Motor neuron (in vitro differentiated cells): ENCODE measurements around the gene LRRC7. TPM values are rescaled to one million over a fixed set of nuclear protein-coding genes. Genes with fewer than 3 reads are reported as not detected.

Experiments
- ATAC-seq, 8 experiments: fragments of 200-7000 bp; cut with Tn5 transposase; replicated peaks in 6 of 8; 2 replicates each; pipeline ENCODE4 v1.8.0; 2021; ENCODE audit warnings: mild to moderate bottlenecking in 8 of 8, moderate library complexity in 8 of 8
- H3K27ac ChIP-seq, 2 donors: fragments of 250-450 bp; sonication (Bioruptor Pico); 2 replicates each; pipeline ENCODE4 v1.9.0; 2021; ENCODE audit warnings: antibody characterized with exemption in 2 of 2, mild to moderate bottlenecking in 2 of 2, moderate library complexity in 1 of 2
- H3K4me1 ChIP-seq, 2 donors: fragments of 250-450 bp; sonication (Bioruptor Pico); replicated peaks in 1 of 2; 2 replicates each; pipeline ENCODE4 v1.6.1; 2021; ENCODE audit warnings: antibody characterized with exemption in 2 of 2, mild to moderate bottlenecking in 2 of 2, moderate library complexity in 1 of 2
- H3K4me3 ChIP-seq, 5 donors: fragments of 250-450 bp; sonication (Bioruptor Pico); 2 replicates each; pipeline ENCODE4 v1.9.0; 2021; ENCODE audit warnings: antibody characterized with exemption in 5 of 5, mild to moderate bottlenecking in 5 of 5, moderate library complexity in 4 of 5
- WGBS, 10 experiments: fragments of 450-650 bp; shearing (Covaris generic); methylation state at CpG; one replicate each; pipeline ENCODE4 v1.0.0; 2022; 5-methylcytosine and 5-hydroxymethylcytosine counted together
- in situ Hi-C, 9 experiments: fragments of 400-800 bp; cut with MboI; loops; one replicate each; pipeline ENCODE4 v1.15.0; 2021; ENCODE audit warnings: low sequenced_read_pairs in 9 of 9, low pct_unique_long_range_greater_than_20kb in 2 of 9; ENCODE audit not compliant: unreplicated experiment in 9 of 9
- total RNA-seq, 8 experiments: library from RNA; unstranded; fragments of 300-600 nt; gene quantifications; 2 replicates each; pipeline versions ENCODE4 v1.2.3 to v1.2.4, GENCODE V29; 2022

The LRRC7 gene
- total RNA-seq, 8 experiments from 2014 or later: 0.51 to 41.6 (median 20.2) TPM

DNA sequence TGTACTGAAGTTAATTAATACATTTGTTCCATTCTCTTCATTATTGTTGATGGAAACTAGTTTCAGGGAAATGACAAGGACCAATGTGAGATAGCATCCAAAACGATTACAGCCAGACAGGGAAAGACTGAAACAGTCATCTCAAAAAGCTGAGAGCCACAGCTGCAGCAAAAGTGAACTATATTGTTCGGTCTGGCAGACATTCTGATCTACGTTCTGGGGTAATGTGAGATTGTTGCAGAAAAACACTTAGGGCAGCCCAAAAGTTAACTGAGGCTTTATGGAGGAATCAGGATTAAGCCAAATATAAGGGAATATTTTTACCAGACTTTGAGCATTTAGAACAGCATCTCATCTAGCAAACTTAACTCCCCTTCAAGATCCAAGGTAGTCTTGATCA is 524.8 kb downstream of the LRRC7 start:
- H3K4me1 ChIP-seq: peaks cover 3 to 14% of the 10 kb centered on the region in 2 donors
- WGBS, 10 experiments: 45 to 89% (median 72%) methylated on average over 2 to 3 of the region's 3 CpGs; no CpG with 5 or more reads in 1 of the 10 experiments
- in situ Hi-C loops: no loop called here
- H3K27ac ChIP-seq: no peak overlapping the region
- H3K4me3 ChIP-seq: no peak overlapping the region
- ATAC-seq: no peak

DNA sequence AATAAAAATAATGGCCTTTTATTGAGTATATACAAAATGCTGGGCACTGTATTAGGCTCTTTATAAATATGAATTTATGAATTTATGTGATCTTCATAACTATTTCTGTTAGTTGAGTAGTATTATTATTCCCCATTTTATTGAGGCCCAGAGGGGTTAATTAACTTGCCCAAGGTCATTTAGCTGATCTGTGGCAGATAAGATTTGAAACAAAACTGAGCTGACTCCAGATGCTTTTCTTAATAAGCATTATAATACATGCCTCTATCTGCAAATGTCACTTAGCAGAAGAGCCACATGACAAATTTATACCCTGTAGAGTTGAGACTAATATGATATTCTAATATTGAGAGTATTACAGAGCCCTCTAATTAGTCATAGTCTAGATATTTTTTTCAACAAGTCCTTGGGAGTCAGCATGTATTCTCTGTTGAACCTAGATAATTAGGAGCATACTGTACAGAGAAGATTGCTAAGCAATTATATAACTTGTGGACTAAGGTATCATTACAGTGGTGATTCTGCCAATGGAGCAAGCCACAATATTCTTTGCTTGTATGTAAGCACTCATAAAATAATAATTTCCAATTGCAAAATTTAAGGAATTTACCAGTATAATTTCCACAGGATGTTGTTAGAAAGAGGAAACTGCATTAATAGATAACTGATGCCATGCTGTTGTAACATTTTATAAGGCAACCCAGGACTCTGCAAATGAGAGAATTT is 525.7 kb downstream of the LRRC7 start:
- H3K27ac ChIP-seq: no peak overlapping the region
- H3K4me3 ChIP-seq: no peak overlapping the region
- in situ Hi-C loops: no loop called here
- peak in 1 of 8 experiments; percentile 31 for ATAC-seq
- peaks cover 3 to 14% of the 10 kb centered on the region in 2 donors for H3K4me1 ChIP-seq

DNA sequence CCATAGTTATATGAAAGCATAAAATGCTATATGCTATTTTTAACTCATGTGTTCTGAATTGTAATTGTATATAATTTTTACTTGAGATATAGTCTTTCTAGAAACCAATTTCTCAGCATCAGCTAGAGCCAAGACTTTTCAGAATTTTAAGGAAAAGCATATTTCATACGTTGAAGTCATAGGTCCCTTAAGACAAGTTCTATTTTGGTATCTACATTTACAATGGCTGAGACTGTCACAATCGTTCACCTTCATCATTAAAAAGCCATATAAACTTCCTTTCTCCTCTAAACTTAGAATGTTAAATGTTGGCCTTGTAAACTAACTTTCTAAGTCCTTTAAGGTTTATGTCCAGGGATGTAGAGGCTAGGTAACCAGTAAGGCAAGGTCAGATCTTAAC is 533.5 kb downstream of the LRRC7 start:
- 0 to 92% (median 70%) methylated on average over 2 of the region's 2 CpGs; no CpG with 5 or more reads in 3 of the 10 experiments for WGBS, 10 experiments
- no peaks in the 10 kb centered on the region for H3K4me1 ChIP-seq
- H3K4me3 ChIP-seq: no peak overlapping the region
- no peak for ATAC-seq
- H3K27ac ChIP-seq: no peak overlapping the region
- in situ Hi-C loops: loop anchor here in 1 of 9 experiments (25.0 kb wide), 1 partner anchor 1639 kb away; no protein-coding TSS in a partner anchor

DNA sequence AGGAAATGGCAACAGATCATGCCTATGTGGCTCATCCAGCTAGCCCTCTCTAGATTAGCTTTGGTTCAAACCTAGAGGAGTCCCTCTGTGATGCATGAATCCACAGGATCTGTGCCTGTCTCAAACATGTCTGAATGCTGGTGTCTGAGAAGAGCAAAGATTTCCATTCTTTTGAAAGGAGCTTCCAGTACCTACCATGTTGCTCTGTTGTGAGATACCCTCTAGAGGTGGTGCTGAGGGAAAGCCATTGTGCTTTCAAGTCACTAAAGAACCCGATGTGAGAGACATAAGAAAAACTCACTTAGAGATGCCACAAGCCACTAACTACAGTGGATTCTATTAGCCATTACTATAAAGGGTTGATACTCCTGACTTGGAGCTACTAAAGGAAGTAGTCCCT is 534.1 kb downstream of the LRRC7 start:
- in situ Hi-C loops: loop anchor here in 1 of 9 experiments (25.0 kb wide), 1 partner anchor 1639 kb away; no protein-coding TSS in a partner anchor
- Histone ChIP-seq H3K4me3 (no peak overlapping the region), H3K27ac (no peak overlapping the region), H3K4me1 (no peaks in the 10 kb centered on the region)
- ATAC-seq: no peak
- 56 to 100% (median 88%) methylated on average over 1 of the region's 1 CpG; no CpG with 5 or more reads in 6 of the 10 experiments for WGBS, 10 experiments

DNA sequence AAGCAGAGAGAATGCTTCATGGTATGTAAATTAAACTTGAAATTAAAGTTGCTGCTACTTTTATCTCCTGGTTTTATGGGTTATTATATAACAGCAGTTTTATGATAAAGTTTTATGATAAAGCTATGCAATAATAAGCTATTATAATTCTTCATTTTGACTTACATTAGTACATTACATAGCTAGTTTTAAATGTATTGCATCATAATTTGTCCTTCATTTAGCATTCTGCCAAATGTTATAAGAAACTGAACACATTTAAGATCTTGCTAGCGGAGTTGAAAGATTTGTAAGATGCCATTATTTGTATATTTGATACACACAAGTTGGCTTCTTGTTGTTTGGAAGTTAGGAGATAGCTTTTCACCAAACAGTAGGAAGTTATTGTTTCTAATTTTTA is 536.0 kb downstream of the LRRC7 start:
- H3K4me1 ChIP-seq: no peaks in the 10 kb centered on the region
- H3K27ac ChIP-seq: no peak overlapping the region
- 50 to 100% (median 91%) methylated on average over 1 of the region's 1 CpG; no CpG with 5 or more reads in 2 of the 10 experiments for WGBS, 10 experiments
- no peak overlapping the region for H3K4me3 ChIP-seq
- ATAC-seq: no peak
- in situ Hi-C loops: loop anchor here in 1 of 9 experiments (25.0 kb wide), 1 partner anchor 1641 kb away; no protein-coding TSS in a partner anchor

DNA sequence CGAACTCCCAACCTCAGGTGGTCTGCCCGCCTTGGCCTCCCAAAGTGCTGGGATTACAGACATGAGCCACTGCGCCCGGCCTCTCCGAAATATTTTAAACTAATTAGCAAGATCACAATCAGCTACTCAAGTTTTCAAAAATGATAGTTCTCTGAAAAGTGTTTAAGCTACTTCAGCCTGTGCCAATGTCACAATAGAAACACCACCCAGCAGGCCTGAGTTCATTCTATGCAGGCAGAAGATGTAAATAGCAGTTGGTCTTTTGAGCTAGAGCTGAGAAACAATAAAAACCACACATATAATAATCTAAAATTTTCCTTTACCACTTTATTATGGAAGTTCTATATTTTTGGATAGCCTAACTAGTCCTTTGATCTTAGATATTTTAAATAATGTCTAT is 541.5 kb downstream of the LRRC7 start:
- no peak for ATAC-seq
- WGBS, 10 experiments: 88 to 100% (median 94%) methylated on average over 2 to 5 of the region's 5 CpGs; no CpG with 5 or more reads in 5 of the 10 experiments
- Histone ChIP-seq H3K27ac (no peak overlapping the region), H3K4me3 (no peak overlapping the region), H3K4me1 (no peaks in the 10 kb centered on the region)
- in situ Hi-C loops: loop anchor here in 1 of 9 experiments (25.0 kb wide), 1 partner anchor 1647 kb away; no protein-coding TSS in a partner anchor

DNA sequence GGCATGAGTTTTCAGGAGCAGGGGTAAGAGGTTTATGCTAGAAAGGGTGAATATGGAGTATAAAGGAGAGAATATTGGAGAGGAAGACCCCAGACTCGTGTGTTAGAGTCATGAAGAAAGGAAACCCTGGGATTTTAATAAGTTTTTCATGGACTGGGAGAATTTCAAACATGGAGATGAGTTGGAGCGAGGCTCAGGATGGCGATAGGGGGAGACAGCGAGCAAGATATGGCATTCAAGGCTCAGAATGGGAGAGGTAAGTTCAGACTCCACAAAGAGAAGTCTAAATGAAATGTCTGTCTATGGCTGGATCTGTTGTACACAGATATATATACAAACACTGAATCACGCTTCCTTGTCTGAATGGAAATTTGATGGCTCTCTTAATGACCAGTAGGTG is 545.1 kb downstream of the LRRC7 start:
- Histone ChIP-seq H3K4me1 (peaks cover 0 to 7% of the 10 kb centered on the region in 2 donors), H3K27ac (no peak overlapping the region), H3K4me3 (no peak overlapping the region)
- ATAC-seq: no peak
- WGBS, 10 experiments: 50 to 93% (median 81%) methylated on average over 2 to 5 of the region's 5 CpGs
- in situ Hi-C loops: loop anchor here in 1 of 9 experiments (25.0 kb wide), 1 partner anchor 1651 kb away; no protein-coding TSS in a partner anchor

DNA sequence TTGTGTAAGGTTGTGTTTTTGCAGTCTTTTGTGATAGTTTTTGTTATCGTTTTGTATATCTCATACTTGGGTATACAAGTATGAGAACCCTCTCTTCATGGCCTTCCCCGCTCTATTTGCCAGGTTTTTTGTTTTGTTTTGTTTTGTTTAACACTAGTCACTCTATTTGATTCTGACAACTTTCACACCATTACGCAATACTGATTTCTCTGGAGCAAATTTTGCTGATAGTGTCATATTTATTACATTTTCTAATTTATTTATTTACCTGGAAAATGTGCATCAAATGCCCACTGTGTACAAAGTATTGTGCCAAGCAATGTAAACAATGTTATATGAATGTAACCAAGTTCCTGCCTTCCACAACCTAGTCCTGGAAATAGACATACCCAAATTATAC is 547.6 kb downstream of the LRRC7 start:
- ATAC-seq: no peak
- 34 to 100% (median 85%) methylated on average over 1 to 3 of the region's 3 CpGs for WGBS, 10 experiments
- in situ Hi-C loops: loop anchor here in 1 of 9 experiments (25.0 kb wide), 1 partner anchor 1653 kb away; no protein-coding TSS in a partner anchor

DNA sequence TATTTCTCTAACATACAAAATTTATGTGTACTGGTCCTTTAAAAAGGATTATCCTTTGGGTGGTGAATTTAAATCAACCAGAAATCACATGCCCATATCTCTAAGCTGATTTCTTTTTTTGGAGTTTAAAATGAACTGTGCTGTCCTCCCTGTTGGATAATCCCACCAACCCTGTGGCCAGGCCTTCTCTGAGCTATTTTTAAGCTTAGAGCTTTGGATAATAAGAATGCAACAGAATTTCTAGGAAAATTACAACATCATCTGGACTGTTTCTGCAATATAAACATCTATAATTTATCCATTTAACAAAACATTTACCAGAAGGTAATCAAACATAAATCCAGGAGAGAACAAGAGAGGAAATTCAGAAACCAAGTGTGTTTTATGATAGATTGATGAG is 549.3 kb downstream of the LRRC7 start:
- in situ Hi-C loops: loop anchor here in 1 of 9 experiments (25.0 kb wide), 1 partner anchor 1655 kb away; no protein-coding TSS in a partner anchor
- H3K27ac ChIP-seq: no peak overlapping the region

More for the DNA sequence above, 547.6 kb downstream of the LRRC7 start:
- Histone ChIP-seq H3K4me1 (peaks cover 0 to 7% of the 10 kb centered on the region in 2 donors), H3K4me3 (no peak overlapping the region), H3K27ac (no peak overlapping the region)

DNA sequence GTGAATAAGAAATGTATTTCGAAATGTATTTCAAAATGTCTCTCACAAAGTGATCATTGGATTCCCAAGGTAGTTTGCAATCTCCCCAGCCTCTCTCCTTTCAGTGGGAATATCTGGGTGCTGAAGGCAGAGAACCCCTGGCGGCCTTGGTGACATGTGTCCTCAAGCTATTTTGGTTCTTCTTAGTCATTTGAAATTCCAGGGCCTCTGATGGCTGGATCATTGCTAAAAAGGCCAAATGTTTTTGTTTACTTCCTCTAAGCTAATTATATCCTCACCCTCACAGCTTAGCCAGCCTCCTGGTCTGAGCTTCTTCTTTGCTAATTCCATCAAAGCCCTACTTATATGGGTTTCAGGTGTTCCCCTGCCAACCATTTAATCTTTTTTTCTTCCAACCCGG is 566.4 kb downstream of the LRRC7 start:
- no peak for ATAC-seq
- Histone ChIP-seq H3K27ac (no peak overlapping the region), H3K4me3 (no peak overlapping the region), H3K4me1 (no peaks in the 10 kb centered on the region)
- WGBS, 10 experiments: 6 to 84% (median 71%) methylated on average over 1 to 3 of the region's 3 CpGs; no CpG with 5 or more reads in 1 of the 10 experiments
- in situ Hi-C loops: no loop called here

More for the DNA sequence above, 549.3 kb downstream of the LRRC7 start:
- Histone ChIP-seq H3K4me3 (no peak overlapping the region), H3K4me1 (peaks cover 0 to 7% of the 10 kb centered on the region in 2 donors)
- ATAC-seq: no peak

DNA sequence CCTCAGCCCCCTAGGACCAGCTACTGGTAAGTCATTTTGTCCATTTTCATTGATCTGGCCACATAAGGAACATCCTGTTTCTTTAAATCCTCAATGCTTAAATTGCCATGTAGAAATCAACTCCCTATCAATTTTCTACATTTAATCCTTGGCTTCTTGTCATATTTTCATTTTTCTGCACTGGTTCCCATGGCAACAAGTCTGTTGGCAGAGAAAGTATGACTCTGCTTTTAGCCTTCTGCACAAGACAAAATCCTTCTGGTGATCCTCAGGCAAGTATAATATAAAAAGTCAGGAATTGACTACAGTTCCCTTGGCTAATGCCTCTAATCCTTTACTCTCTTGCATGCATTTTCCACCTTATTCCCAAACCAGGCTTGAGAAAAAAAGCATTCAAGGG is 572.6 kb downstream of the LRRC7 start:
- peak in 3 of 8 experiments; percentile 39 to 54 (median 40) for ATAC-seq
- Histone ChIP-seq H3K4me3 (no peak overlapping the region), H3K27ac (no peak overlapping the region), H3K4me1 (no peaks in the 10 kb centered on the region)
- in situ Hi-C loops: no loop called here

DNA sequence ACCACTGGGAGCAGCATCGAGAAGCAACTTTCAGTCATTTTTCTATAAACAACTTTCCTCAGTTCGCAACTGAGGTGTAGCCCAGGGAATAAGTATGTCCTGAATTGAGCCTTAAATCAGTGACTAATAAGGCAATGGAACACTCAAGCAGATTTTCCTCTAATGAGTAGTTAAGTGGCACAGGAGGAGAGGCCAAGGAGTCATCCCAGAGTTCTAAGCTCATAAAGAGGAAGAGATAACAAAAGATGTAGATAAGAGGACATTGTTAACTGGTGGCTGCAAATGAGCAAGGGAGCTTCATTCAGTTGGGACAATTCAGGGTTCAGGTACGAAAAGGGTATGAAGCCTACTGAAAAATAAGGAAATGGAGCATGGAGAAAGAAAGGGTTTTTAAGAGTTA is 573.2 kb downstream of the LRRC7 start:
- no peak overlapping the region for H3K27ac ChIP-seq
- in situ Hi-C loops: no loop called here
- H3K4me1 ChIP-seq: no peaks in the 10 kb centered on the region
- H3K4me3 ChIP-seq: no peak overlapping the region
- ATAC-seq: no peak
- 25 to 95% (median 65%) methylated on average over 2 to 3 of the region's 3 CpGs for WGBS, 10 experiments

DNA sequence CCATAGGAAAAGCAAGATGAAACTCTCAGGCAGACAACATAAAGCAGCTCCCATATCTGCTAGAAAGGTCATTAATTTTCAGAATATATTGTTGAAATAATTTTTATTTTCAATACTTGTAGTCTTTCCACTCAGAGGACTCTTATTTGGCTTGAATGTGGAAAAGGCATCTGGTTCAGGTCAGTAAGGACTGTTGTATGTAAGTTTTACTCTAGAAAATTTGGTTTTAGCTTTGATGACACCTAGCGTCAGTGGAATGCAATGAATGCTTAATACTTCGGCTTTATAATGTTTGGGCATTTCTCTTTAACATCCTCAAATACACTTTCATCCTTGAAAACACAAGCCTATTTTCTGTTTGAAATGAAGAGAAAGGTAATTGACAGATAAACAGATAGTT is 574.4 kb downstream of the LRRC7 start:
- in situ Hi-C loops: no loop called here
- WGBS, 10 experiments: 0 to 100% (median 74%) methylated on average over 1 to 2 of the region's 2 CpGs
- peak in 3 of 8 experiments; percentile 16 to 59 (median 54) for ATAC-seq

More for the DNA sequence above, 574.4 kb downstream of the LRRC7 start:
- Histone ChIP-seq H3K4me1 (no peaks in the 10 kb centered on the region), H3K27ac (no peak overlapping the region), H3K4me3 (no peak overlapping the region)
